Stimulated activated CD8-positive, alpha-beta memory T cell treated with anti-CD3 and anti-CD28 coated beads, Interleukin-12 subunit alpha, Interleukin-12 subunit beta, amount 100 ng/mL, for 1 hour (primary cell): ENCODE results near the gene BRI3BP.
"Not testable (repeated sequence)": the region's sequence is repeated elsewhere in the genome, so short reads cannot be mapped to it uniquely, and the experiment has no call there.

Experiments
- DNase-seq: peaks from one replicate; pipeline ENCODE4 v3.0.0-alpha.2; 2020; ENCODE audit warnings: low read depth

Gene BRI3BP

GRCh38 chr12:125023065-125023464, 29.6 kb downstream of the BRI3BP start:
- no peak for DNase-seq

GRCh38 chr12:125024949-125025563, 31.6 kb downstream of the BRI3BP start:
- DNase-seq: no peak

DNA sequence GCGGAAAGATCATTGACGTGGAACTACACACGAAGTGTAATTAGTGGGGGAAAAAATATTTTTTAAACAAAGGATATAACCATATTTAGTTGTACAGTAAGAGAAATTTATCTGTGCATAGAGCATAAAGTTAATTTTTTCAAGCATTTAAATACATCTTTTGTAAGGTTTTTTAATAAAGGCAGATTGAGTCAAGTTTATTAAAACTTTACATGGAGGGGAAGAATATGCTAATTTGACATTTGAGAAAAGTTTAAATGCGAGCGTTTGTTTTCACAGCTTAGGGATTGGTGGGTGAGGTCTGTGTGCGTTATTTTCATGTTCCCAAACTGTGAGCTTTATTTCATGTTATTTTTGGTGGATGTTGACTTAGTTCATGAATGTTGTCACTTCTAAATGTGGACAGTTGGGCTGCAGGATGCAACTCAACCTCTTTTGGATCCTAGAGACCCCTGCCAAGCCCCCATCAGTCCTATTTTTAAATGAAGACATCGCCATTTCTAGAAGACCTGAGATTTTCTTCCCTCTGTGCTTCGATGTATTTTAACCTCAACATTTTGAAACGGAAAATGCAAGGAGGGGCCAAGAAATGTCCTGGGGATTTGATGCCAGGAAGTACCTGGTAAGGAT, 32.3 kb downstream of the BRI3BP start:
- no peak for DNase-seq

- no peak for DNase-seq
Measured at GRCh38 chr12:125028106-125028505, 34.7 kb downstream of the BRI3BP start.

DNA sequence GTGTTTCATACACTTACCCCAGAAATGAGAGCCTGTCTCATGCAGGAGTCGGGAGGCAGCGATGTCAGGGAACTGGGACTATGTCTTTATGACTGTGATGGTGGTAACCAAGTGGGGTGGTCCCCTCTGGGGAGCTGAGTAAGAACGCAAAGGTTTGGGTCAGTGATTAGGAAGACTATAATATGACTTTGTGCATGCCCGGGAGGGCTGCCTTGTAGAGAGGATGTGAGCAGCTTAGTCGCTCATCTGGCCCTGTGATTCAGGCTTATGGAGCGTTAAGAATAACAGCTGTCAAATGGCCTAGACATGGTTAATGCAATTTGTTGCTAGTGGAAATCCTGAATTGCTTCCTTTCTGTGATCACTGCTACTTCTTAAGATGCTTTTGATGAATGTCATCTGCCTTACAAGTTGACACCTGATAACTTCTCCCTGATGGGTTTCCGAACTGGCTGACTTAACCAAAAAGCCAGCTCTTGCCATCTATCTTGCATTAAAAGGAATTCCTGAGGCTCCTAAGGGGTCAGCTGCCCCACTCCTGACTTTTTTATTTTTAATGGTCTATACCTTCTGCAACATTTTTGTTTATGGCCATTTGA, 36.4 kb downstream of the BRI3BP start:
- no peak for DNase-seq

DNA sequence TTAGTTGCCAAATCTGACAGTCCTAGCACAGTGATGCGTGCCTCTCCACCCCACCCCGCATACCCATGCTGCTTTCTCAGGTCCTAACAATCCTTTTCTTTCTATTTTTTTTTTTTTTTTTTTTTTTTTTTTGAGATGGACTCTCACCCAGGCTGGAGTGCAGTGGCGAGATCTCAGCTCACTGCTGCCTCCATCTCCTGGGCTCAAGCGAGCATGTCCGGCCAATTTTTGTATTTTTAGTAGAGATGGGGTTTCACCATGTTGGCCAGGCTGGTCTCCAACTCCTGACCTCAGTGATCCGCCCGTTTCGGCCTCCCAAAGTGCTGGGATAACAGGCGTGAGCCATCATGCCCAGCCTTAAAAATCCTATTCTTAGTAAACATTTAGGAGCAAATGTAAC, 38.0 kb downstream of the BRI3BP start:
- not testable (repeated sequence) for DNase-seq

DNA sequence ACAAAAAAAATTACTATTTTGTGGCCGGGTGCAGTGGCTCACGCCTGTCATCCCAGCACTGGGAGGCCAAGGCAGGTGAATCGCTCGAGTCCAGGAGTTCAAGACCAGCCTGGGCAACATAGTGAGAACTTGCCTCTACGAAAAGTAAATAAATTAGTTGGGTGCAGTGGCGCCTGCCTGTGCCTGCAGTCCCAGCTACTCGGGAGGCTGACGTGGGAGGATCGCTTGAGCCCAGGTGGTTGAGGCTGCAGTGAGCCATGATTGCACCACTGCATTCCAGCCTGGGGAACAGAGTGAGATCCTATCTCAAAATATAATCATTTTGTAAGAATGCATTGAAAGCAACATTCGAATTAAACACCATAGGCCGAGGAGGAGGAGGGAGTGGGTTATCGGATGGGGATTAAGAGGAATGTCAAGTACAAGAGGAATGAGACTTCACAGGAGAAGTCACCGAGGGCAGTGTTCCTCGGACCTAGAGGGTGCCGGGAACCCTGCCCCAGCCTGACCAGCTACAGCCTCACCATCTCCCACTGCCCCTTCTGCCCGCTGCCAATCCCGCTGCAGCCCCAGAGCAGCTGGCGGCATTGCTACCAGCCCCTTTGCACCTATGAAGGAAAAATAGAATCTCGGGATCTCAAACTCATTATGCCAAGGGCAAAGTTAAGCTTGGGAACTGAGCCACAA, 39.2 kb downstream of the BRI3BP start:
- DNase-seq: no peak

- DNase-seq: no peak
Measured at GRCh38 chr12:125033288-125033687, 39.8 kb downstream of the BRI3BP start.

DNA sequence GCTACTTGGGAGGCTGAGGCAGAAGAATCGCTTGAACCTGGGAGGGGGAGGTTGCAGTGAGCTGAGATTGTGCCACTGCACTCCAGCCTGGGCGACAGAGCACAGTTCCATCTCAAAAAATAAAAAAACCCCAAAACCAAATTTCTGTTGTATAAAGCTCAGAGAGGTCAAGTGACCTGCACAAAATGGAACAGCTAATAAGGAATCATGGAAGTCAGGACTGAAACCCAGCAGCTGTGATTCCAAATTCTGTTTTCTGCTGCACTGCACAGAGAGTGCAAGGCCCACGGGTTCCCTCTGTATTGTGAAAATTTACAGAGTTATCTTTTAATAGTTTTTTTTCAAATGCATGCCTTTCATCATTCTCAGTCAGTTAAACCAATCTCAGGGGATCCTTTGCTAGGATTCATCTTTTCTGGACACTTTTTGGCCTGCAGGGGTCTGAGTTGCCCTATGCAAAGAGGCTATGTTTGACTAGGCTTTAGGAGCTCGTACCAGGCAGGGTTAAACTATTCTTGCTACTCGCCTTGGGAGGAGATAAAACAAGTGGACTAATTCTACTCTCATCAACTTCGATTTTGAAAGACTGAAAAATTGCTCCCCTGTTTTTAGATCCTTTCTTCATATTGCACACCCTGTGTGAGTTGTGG, 45.7 kb downstream of the BRI3BP start:
- no peak for DNase-seq

DNA sequence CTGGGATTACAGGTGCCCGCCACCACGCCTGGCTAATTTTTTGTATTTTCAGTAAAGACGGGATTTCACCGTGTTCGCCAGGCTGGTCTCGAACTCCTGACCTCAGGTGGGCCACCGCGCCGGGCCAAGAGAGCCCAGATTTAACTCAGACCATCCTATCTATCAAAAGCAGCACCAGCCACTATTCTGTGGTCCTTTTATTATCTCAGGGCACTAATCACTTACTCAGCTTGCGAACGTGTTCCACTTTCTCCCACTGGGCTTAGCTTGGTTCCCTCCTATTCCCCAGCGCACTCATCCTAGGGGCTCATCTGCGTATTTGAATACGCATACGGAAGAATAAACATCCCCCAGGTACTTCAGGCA, 55.6 kb downstream of the BRI3BP start:
- no peak for DNase-seq

- DNase-seq: no peak
Measured at GRCh38 chr12:125050446-125050845, 57.0 kb downstream of the BRI3BP start.

- DNase-seq: no peak
Measured at GRCh38 chr12:125050868-125051267, 57.4 kb downstream of the BRI3BP start.

DNA sequence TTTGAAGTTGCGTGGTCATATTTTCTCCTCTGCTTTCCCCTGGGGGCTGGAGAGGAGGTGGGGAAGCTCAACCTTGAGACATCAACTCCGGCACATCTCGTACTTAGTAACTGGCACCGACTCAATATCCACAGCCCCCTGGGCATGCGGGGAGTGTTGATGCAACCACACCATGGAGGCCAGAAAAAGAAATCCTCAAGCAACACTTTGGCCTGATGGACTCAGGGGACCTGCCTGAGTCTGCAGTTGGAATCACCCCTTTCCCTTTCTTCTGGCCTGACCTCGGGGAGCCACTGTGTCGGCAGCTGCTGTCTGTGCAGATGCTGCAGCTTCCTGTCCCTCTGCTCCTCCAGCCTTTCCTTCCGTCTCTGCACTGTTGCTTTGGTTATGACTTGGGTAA, 60.4 kb downstream of the BRI3BP start:
- no peak for DNase-seq

DNA sequence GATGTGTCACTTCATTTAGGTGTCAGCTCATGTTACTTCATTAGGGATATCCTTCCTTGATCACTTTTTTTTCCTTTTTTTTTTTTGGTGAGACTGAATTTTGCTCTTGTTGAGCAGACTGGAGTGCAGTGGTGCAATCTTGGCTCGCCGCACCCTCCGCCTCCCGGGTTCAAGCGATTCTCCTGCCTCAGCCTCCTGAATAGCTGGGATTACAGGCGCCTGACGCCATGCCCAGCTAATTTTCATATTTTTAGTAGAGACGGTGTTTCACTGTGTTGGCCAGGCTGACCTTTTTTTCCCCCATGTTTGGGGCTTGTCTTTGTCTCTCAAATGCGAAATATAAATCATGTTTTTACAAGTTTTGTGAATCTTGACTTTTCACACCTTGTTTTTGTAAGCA, 62.1 kb downstream of the BRI3BP start:
- DNase-seq: no peak

DNA sequence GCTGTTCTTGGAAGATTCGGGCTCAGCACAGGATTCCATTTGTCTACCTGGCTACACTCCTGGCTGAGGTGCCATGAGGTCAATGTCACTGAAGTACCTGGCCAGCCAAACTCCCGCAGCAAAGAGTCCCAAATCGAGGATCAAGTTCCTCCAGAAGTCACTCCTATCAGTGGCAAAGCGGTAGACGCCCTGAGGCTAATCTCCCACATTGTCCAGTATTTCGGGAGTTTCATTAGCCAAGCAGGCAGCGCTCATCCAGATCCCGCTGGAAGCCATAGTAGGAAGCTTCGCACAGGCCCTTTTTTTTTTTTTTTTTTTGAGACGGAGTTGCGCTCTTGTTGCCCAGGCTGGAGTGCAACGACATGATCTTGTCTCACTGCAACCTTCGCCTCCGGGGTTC, 62.9 kb downstream of the BRI3BP start:
- no peak for DNase-seq

DNA sequence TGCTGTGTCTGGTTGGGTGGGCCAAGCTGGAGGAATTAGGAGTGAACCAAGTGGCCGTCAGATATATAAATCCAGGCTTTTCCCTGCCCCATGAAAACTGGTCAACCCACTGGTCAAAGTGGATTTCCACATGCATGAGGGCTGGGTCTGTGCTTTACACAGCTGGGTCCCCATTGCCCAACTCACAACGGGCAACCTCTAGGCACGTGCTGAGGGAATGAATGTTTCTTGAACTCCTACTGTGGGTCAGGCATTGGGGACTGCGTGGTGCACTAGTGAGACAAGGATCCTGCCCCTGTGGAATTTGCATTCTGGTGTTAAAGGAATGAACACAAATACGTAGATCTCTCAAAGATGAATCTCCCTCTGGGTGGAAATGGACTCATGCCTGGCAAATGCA, 64.3 kb downstream of the BRI3BP start:
- DNase-seq: no peak

DNA sequence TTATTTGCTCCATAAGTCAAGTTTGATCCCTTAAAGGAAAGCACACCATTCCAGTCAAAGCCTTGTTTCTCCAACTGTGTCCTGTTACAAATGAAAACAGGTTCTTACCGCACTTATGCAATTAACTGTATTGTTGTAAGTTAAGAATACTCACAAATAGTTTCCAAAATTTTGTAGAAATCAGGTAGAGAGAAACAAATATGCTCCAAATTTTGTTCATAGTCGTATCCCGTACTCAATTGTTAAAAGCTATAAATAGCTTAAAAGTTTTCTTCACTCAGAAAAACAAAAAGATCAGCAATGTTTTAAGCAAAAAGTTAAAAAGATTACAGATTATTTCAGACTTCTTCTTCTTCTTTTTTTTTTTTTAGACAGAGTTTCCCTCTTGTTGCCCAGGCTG, 67.8 kb downstream of the BRI3BP start:
- no peak for DNase-seq

GRCh38 chr12:125063522-125063921, 70.1 kb downstream of the BRI3BP start:
- DNase-seq: not testable (repeated sequence)

GRCh38 chr12:125064492-125064891, 71.0 kb downstream of the BRI3BP start:
- DNase-seq: no peak

DNA sequence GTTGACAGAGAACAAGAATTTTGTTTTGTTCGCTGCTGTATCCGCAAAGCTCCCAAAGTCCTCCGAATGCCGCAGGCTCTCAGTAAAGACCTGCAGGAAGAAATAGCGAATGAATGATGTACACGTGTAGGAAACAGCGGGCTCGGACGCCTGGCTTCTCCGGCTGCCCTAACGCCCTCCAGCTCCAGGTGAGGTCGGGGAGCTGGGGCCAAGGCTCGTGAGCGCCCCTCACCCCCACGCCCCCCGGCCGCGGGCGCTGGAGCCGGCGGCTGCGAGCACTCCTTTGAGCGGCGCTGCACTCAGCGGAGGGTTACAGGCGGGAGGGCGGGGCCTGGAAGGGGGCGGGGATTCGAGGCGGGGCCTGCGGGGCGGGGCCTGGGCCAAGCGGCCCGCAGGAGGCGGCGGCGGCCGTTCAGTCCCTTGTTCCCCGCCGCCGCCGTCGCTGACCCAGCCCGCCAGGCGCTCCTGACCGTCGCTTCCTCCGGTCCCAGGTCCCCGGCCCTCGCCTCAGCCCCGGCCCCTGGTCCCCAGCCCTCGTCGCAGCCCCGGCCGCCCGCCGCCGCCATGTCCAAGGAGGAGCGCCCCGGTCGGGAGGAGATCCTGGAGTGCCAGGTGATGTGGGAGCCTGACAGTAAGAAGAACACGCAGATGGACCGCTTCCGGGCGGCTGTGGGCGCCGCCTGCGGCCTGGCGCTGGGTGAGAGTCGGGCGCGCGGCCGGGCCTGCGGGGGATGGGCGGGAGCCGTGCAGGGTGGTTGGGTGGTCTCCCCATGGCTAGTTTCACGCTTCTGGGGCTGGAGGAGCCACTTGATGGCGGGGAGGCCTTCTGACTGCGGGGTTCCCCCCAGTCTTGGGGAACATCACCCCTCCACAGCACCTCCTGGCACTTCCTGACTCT, 71.8 kb downstream of the BRI3BP start, which contains the start of gene AACS:
AACS (plus strand) TSS at position 415 of the 898 bp plus-strand sequence; CDS start at position 565, 150 bp downstream.
- peak; percentile 62 for DNase-seq

DNA sequence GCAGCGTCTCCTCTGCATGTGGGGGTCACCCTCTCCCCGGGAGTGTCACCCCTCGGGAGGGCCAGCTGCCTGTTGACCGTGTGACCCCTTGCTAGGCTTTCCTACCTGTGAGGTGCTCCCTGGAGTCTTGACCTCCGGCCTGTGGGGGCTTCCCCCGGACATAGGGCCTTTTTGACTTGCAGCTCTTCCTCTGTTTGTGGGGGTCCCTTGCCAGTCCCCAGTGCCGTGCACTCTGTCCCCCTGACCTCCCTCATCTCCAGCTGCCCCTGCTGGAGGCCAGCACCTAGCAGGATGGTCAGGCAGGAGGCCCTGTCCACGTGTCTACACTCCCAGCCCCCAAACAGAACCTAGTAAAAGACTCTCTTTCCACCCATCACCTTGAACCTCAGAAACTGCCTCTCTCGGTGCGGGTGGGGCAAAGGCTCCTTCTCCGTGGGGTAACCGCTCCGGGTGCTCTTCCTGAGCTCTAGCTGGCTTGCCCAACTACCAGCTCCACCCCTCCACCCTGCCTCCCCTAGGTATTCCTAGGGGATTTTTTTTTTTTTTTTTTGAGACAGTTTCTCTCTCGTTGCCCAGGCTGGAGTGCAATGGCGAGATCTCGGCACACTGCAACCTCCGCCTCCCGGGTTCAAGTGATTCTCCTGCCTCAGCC, 72.6 kb downstream of the BRI3BP start:
- no peak for DNase-seq
